ENCODE data around the gene PCDH19.
"Not testable (repeated sequence)": the region's sequence is repeated elsewhere in the genome, so short reads cannot be mapped to it uniquely, and the experiment has no call there.

PCDH19 gene, protein sequence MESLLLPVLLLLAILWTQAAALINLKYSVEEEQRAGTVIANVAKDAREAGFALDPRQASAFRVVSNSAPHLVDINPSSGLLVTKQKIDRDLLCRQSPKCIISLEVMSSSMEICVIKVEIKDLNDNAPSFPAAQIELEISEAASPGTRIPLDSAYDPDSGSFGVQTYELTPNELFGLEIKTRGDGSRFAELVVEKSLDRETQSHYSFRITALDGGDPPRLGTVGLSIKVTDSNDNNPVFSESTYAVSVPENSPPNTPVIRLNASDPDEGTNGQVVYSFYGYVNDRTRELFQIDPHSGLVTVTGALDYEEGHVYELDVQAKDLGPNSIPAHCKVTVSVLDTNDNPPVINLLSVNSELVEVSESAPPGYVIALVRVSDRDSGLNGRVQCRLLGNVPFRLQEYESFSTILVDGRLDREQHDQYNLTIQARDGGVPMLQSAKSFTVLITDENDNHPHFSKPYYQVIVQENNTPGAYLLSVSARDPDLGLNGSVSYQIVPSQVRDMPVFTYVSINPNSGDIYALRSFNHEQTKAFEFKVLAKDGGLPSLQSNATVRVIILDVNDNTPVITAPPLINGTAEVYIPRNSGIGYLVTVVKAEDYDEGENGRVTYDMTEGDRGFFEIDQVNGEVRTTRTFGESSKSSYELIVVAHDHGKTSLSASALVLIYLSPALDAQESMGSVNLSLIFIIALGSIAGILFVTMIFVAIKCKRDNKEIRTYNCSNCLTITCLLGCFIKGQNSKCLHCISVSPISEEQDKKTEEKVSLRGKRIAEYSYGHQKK (N-terminal part only)

DNA sequence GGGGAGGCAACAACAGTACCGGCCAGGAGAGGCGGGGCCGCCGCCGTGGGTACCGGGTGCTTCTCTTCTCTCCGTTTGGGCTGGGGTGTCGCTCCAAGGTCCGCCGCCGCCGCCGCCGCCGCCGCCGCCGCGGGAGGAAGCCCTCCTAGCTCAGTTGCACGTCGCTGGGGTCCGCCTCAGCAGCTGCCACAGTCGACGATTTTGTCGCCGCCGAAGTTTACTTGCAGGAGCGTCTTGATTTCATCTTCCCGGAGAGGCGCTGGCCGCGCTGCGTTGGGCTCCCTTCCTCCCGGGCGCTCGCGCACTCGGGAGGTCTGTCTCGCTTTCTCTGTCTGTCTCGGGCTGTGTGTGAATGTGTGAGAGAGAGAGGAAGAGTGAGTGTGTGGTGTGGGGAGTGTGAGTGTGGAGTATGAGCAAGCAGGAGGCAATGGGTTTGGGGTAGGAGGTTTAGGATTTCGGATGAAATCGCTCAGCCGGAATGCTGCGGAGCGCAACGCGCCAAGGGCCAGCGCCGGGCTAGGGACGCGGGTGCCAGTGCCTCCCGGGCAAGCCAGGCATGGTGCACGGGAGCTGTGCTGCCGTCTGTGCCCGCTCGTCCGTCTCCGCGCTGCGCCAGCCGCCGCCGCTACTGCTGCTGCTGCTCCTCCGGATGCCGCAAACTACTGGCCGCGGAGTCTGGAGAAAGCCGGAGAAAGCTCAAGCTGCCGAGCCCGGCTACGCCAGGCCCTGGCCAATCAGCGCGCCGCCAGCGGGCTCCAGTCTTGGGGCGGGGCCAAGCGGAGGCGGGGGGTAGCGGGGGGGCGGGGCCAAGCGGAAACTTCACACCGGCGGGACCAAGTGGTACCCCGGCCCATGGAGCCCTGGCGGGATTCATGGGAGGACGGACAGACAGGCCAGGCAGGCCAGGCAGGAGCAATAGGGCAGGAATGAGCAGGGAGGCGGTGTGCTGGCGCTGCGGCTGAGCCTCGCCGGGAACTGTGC, at the start of gene PCDH19:
Gene PCDH19, minus strand, starts transcription at position 664 of the 981 bp plus-strand sequence. CDS start 1,676 bp downstream, outside the sequence.
- no peak for DNase-seq (ENCODE audit: low read depth in 2 of 2)

DNA sequence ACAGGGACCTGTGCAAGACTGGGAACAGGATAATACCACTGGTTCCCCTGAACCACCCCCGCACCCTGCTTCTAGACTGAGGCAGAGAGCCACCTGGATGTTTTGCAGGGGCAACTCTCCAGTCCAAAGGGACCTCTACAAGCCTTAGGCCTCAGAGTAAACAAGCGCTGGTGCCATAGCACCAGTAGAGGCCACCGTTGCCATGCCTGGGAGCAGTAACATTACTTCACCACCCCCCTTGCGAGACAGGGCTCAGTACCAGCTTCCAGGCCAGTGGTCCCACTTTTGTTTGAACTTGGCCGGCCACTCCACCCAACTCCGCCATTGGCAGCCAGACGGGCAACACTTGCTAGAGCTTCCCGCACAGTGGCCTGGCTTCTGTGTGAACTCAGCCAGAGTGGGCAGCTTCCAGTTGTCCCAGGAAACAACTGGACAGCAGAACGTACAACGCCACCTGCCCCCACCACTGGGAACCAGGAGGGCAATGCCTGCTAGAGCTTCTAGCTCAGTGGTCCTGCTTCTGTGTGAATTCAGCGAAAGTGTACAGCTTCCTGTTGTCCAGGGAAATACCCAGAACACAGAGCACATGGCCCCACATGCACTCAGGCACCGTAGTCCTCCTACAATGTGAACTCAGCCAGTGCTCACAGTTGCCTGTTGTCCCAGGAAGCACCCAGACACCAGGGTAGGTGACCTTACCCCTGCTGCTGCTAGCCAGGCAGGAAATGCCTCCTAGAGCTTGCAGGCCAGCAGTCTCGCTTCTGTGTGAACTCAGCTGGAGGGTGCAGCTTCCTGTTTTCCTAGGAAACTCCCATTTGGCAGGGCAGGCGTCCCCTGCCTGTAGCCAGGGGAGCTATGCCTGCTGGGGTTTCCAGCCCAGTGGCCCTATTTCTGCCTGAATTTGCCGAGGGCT, 39.9 kb upstream of the PCDH19 start:
- no peak for DNase-seq (ENCODE audit: low read depth in 2 of 2)

DNA sequence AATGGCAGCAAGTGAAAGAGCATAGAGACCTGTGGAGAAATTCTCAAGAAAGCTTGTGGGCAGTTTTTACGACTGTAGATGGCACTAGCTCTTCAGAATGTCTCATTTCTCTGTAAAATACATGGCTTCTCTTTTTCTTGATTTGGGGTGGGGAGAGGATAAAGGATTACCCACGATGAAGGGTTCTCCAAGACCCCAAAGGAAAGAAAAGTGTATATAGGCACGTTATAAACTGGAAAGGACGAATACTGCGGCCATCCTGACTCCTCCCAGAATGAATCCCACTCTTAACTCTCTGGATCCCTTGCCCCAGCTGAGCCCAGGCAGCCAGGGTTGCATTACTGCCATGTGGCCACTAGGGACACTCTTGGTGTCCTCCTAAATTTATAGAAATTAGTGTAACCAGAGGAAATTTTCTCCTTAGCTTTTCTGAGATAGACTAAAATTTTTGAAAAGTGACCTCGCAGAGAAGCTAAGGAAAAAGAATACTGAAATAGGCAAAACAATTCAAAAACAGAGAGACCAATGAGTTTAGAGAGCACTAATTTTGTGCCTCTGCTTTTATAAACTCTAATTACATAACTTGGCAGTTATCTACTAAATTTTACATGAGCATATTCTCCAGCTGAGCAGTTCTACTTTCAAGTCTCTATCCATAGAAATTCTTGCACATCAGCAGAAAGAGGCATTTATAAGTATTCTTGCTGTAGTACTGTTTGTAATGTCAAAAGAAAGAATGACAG, 37.8 kb upstream of the PCDH19 start:
- DNase-seq (ENCODE audit: low read depth in 2 of 2) = no peak

DNA sequence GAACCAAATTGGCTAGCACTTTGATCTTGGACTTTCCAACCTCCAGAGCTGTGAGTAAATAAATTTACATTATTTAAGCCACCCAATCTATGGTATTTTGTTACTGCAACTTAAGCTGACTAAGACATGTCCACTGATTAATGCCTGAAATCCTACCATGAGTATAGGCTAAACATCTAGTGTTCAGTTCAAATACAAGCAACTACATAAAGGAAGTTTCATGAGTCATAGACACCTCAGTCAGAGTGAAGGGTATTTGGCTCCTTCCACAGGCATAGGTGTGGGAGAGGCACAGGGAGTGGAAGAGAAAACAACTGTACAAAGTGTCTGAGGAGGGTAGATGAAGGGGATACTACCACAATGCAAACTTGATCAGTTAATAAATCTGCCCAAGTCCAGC, 35.5 kb upstream of the PCDH19 start:
- DNase-seq (ENCODE audit: low read depth in 2 of 2) = no peak

GRCh38 chrX:100441321-100441720, 31.2 kb upstream of the PCDH19 start:
- DNase-seq (ENCODE audit: low read depth in 2 of 2) = not testable (repeated sequence)

DNA sequence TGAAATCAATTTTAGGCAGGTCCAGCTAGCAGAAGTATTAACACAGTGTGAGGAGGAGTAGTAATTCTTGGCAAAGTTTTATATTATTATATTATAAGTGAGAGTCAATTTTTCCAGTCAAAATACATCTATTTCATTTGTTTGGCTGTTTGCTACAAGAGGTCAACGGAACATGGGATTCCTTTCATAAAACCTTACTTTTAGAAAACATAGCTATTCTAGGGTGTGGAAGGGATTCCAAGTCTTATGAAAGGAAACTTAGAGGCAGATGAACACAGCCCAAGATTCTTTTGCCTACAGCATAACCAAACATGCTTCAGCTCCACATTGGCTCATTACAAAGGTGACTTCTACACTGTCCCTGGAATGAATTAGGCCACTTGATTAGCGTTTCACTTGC, 29.9 kb upstream of the PCDH19 start:
- no peak for DNase-seq (ENCODE audit: low read depth in 2 of 2)

DNA sequence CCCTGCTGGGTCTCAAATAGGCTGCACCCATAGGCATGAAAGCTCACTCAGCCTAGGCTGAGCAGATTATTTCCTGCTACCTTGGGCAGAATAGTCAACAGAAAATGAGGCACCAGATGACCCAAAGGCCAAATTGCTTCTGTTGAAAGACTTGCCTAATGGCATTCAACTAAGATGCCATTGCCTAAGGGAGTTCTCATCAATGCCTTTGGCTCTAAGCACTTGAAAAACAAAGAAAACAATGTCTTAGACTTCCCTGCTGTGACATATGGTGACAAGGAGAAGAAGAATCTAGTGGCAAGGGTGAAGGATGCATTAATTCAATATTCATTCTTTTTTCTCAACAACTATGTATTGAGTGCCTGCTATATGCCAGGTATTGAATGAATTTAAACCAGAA, 25.7 kb upstream of the PCDH19 start:
- no peak for DNase-seq (ENCODE audit: low read depth in 2 of 2)

DNA sequence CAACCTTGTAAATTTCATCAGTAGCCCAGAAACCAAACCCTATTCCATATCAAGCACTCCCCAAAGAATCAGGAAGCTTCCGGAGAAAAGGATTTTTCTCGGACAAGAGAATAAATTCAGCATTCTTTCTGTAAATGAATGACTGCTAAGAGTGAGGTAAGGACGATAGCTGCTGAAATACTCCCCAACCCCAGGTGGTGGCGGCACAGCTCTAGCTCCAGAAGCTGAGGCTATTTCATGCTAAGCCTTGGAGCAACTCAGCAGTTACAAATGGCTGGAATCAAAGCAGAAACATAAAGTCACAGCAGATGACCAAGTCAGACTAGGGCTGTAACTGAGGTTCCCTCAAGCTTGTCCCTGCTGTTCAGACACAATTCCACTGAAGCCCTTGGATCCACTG, 13.9 kb upstream of the PCDH19 start:
- DNase-seq (ENCODE audit: low read depth in 2 of 2) = no peak

GRCh38 chrX:100418556-100418955, 8.5 kb upstream of the PCDH19 start:
- DNase-seq (ENCODE audit: low read depth in 2 of 2) = no peak

GRCh38 chrX:100417681-100418080, 7.6 kb upstream of the PCDH19 start:
- DNase-seq (ENCODE audit: low read depth in 2 of 2) = no peak

DNA sequence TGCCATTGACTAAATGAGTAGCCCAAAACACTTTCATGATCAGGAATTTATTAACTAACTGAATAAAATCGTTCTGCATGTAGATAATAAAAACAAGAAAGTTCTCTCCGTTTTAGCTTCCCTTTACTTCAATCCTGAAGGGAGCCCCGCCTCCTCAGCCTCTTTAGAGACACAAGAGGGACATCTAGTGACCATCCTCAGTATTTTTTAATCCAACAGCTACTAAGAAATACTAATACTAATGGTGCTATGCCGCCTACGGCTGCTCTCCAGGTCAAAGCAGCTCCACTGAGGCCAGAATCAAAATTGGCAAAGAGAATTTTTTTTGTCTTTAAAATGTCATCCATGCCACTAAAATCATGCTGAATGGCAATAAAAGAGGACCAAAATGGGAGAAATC, 3.2 kb upstream of the PCDH19 start:
- no peak for DNase-seq (ENCODE audit: low read depth in 2 of 2)

- DNase-seq (ENCODE audit: low read depth in 2 of 2) = no peak
Measured at GRCh38 chrX:100411802-100412715, 2.0 kb upstream of the PCDH19 start.

DNA sequence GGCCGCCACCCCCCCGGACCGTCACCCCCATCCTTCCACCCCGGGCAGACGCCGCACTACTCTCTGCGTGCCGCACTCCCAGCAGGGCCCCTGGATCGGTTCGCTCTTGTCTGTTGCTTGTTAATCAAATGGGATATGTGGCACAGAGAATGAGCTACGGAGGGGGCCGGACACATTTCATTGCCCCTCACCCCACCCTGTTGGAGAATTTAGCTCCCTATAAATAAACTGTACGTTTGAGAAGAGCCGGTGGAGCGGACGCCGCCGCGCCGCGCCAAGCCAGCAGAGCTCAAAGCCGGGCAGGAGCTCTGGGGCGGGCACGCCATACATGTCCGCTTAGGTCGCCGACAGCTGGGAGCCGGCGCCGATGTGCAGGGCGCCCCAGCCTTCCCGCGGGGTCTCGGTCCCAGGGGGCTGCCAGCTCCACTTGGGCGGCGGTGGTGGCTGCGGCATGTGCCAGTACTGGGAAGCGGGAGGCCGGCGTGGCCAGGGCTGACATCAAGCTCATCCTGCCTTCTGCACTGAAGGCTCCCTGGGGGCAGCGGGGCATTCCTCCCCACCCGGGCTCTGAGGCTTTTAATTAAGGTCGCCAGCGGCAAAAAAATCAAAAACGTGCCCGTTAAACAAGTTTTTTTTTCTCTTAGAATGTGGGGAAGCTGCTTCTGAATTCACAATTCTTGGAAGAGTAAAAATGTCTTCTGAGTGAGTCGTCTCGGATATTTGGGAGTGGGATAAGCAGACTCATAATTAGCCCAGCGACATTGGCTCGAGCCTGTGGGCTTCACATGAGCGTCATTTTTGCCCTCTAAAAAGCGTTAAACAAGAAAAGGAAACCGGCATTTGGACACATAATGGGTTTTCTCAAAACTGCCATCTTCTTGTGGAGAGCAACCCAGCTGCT, 1.1 kb upstream of the PCDH19 start:
- DNase-seq (ENCODE audit: low read depth in 2 of 2) = no peak

DNA sequence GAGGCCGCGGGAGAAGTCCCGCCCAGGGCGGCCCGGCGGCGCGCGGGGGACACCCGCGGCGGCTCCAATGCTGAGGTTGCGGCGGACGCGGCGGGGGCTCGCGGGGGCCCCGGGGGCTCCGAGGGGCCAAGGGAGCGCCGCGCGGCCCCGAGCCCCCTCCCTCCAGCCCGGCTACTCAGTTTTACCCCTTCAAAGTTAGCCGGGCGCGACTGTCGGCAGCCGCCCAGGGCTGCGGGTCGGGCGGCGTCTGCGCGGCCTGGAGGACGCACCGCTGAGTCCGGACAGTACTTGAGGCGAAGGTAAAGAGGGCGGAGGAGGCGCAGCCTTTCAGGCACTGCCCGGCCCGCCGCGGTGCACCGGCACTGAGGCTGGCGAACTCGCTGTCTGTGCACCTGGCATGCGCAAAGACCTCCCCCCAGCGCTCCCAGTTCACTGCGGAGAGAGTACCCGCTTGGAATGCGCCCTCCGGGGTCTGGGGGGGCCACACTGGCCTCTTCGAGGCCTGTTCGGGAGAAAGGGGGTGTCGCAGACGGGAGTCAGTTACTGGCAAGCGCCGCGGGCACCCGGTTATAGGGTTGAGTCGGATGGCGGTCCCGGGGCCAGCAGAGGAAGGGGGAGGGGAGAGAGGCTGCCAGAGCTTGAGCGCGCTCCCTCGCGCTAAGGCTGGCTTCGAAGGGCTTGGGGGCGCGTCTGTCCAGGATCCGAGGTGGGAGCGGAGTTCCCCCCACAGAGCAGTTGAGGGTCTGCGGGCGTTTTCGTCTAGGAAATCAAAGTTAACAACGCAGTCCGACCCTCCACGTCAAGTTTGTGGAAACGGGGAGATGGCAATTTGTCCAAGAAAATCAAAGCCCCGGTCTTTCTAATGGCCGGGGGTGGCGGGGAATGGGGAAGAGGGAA, 1.1 kb downstream of the PCDH19 start:
- no peak for DNase-seq (ENCODE audit: low read depth in 2 of 2)

GRCh38 chrX:100407784-100408712, 2.0 kb downstream of the PCDH19 start:
- no peak for DNase-seq (ENCODE audit: low read depth in 2 of 2)

Data from activated CD8-positive, alpha-beta memory T cell treated with anti-CD3 and anti-CD28 coated beads for 4 hours (primary cell).